Loucy (cell line): Measurements from ENCODE around the gene UBE2J2.

Experiments
- H2AFZ ChIP-seq: fragments of 200-600 bp; sonication (generic); 2 replicates; pipeline ENCODE4 v1.6.0; 2016; ENCODE audit warnings: antibody characterized with exemption, mild to moderate bottlenecking, low read length, moderate library complexity
- H3F3A ChIP-seq: fragments of 200-600 bp; 2 replicates; pipeline ENCODE4 v1.6.0; 2016; ENCODE audit warnings: antibody characterized with exemption, low read depth, mild to moderate bottlenecking
- H3K27me3 ChIP-seq: fragments of 200-600 bp; sonication (generic); 2 replicates; pipeline ENCODE4 v1.6.1; 2014; ENCODE audit warnings: low read length, mild to moderate bottlenecking; ENCODE audit not compliant: insufficient read depth, poor library complexity, severe bottlenecking
- H3K36me3 ChIP-seq: fragments of 200-600 bp; sonication (generic); 2 replicates; pipeline ENCODE4 v1.6.1; 2016; ENCODE audit warnings: low read length; ENCODE audit not compliant: insufficient read depth
- H3K4me1 ChIP-seq: fragments of 200-600 bp; sonication (generic); 2 replicates; pipeline ENCODE4 v1.5.1; 2014; ENCODE audit warnings: low read length, mild to moderate bottlenecking; ENCODE audit not compliant: insufficient read depth, poor library complexity, severe bottlenecking
- H3K4me2 ChIP-seq: fragments of 200-600 bp; sonication (generic); 2 replicates; pipeline ENCODE4 v1.6.0; 2014; ENCODE audit warnings: antibody characterized with exemption, low read length, low read depth, mild to moderate bottlenecking; ENCODE audit not compliant: poor library complexity, severe bottlenecking
- H3K4me3 ChIP-seq: fragments of 200-600 bp; sonication (generic); 2 replicates; pipeline ENCODE4 v1.5.1; 2014; ENCODE audit warnings: low read length, mild to moderate bottlenecking, mixed read lengths; ENCODE audit not compliant: poor library complexity, severe bottlenecking
- H3K79me2 ChIP-seq: fragments of 200-600 bp; sonication (generic); 2 replicates; pipeline ENCODE4 v1.6.1; 2014; ENCODE audit warnings: low read length; ENCODE audit not compliant: insufficient read depth
- H3K9ac ChIP-seq: fragments of 200-600 bp; sonication (generic); 2 replicates; pipeline ENCODE4 v1.6.0; 2014; ENCODE audit warnings: mild to moderate bottlenecking, low read depth, low read length, moderate library complexity; ENCODE audit not compliant: poor library complexity, severe bottlenecking
- H3K9me2 ChIP-seq: fragments of 200-600 bp; sonication (generic); replicated peaks from 2 replicates; pipeline ENCODE4 v1.6.1; 2016; ENCODE audit warnings: low read depth, low read length, mixed read lengths
- H3K9me3 ChIP-seq: fragments of 200-600 bp; sonication (generic); 2 replicates; pipeline ENCODE4 v1.6.1; 2014; ENCODE audit warnings: mild to moderate bottlenecking, antibody characterized with exemption, low read length, low read depth; ENCODE audit not compliant: insufficient read depth
- H4K20me1 ChIP-seq: fragments of 200-600 bp; sonication (generic); 2 replicates; pipeline ENCODE4 v1.6.0; 2014; ENCODE audit warnings: antibody characterized with exemption, low read length, mild to moderate bottlenecking; ENCODE audit not compliant: insufficient read depth, poor library complexity, severe bottlenecking
- EZH2phosphoT487 ChIP-seq: fragments of 200-600 bp; IDR thresholded peaks from 2 replicates; pipeline ENCODE4 v1.6.1; 2018; ENCODE audit warnings: antibody characterized with exemption, mild to moderate bottlenecking, moderate library complexity, borderline replicate concordance
- TF ChIP-seq, protein P1 (sequence below): fragments of 200-600 bp; sonication (generic); conservative IDR thresholded peaks from 2 replicates; pipeline ENCODE4 v1.5.1; 2014; ENCODE audit warnings: mild to moderate bottlenecking, antibody characterized with exemption, low read length

UBE2J2 gene

GRCh38 chr1:1236176-1236763, 37.4 kb downstream of the UBE2J2 start:
- Histone ChIP-seq H3K9ac (no peak overlapping the region), H3K4me1 (peaks cover 11% of the 10 kb centered on the region), H3K36me3 (no peaks in the 10 kb centered on the region), H3K4me3 (no peak overlapping the region), H3K79me2 (peaks cover 35% of the 10 kb centered on the region), H3K27me3 (no peaks in the 10 kb centered on the region), H3K9me3 (no peaks in the 10 kb centered on the region), H4K20me1 (peaks cover 3% of the 10 kb centered on the region), H2AFZ (no peak overlapping the region), H3K9me2 (no peaks in the 10 kb centered on the region), H3K4me2 (no peak overlapping the region), H3F3A (no peaks in the 10 kb centered on the region)
- TF ChIP-seq EZH2phosphoT487, result no peak
- TF ChIP-seq, protein P1, sequence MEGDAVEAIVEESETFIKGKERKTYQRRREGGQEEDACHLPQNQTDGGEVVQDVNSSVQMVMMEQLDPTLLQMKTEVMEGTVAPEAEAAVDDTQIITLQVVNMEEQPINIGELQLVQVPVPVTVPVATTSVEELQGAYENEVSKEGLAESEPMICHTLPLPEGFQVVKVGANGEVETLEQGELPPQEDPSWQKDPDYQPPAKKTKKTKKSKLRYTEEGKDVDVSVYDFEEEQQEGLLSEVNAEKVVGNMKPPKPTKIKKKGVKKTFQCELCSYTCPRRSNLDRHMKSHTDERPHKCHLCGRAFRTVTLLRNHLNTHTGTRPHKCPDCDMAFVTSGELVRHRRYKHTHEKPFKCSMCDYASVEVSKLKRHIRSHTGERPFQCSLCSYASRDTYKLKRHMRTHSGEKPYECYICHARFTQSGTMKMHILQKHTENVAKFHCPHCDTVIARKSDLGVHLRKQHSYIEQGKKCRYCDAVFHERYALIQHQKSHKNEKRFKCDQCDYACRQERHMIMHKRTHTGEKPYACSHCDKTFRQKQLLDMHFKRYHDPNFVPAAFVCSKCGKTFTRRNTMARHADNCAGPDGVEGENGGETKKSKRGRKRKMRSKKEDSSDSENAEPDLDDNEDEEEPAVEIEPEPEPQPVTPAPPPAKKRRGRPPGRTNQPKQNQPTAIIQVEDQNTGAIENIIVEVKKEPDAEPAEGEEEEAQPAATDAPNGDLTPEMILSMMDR, result no peak

DNA sequence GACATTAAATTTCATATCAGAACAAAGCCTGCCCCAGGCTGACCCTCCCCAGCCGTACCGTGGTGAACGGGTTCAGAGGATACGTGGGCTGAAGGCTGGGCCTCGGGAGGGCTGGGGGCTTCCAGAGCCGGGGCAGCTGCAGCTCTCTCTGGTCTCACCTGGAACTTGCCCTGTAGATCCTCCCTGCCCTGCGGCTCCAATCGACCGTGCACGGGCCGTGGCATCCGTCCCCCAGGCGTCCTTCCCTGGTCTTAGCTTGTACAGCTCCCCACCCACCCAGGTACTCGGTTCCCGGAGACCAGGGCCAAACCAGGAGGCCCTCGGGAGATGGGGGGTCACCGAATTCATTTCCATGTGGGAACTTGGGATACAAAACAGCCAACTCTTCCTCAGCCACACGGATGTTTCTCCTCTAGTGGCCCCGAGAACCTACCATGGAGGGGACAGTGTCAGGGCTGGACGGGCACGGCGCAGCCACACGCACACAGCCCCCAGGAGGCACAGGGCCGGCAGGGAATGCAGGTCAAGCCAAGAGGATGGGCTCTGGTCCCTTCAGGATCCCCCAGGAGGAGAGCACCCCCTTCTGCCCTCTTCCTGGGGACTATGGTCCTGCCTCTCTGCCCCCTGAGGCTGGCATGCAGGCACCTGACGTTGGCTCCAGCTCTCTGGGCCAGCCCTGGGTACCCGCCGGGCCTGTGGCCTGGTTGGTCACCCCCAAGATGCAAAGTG, 38.5 kb downstream of the UBE2J2 start:
- Histone ChIP-seq H4K20me1 (peaks cover 3% of the 10 kb centered on the region), H3K4me3 (no peak overlapping the region), H3K9me2 (no peaks in the 10 kb centered on the region), H3K4me2 (peak overlapping the region; percentile 87), H2AFZ (no peak overlapping the region), H3F3A (no peaks in the 10 kb centered on the region), H3K9ac (no peak overlapping the region), H3K4me1 (peaks cover 12% of the 10 kb centered on the region), H3K27me3 (no peaks in the 10 kb centered on the region), H3K9me3 (no peaks in the 10 kb centered on the region), H3K79me2 (peaks cover 46% of the 10 kb centered on the region), H3K36me3 (no peaks in the 10 kb centered on the region)
- TF ChIP-seq, protein P1, result no peak
- TF ChIP-seq EZH2phosphoT487, result no peak

DNA sequence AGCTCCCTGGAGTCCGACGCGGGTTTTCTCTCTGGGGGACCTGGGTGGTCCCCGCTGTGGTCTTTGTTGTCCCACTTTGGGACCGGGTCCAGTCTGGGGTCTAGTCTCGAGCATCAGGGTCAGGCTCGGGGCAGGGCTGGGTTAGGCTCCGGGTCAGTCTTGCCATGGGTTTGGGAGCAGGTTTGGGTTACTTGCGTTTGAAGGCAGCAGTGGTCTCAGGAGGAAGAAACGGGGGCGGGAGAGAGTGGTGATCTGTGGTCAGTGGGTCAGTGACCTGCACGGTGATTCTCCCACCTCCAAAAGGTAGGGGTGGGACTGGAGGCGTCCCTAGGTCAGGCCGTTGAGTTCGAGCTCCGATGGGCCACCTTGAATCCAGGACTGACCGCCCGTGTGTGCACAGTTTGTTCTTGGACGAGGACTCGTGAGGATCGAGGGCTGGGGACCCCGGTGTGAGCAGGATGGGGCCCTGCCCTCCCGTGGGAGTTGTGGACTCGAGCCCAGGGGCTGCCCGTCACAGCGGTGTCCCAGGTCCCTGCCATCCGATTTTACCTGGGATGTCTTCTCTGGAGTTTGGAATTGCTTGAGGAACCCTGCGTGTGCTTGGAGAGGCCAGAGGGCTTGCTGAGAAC, 39.4 kb downstream of the UBE2J2 start:
- no peaks in the 10 kb centered on the region for H3K36me3 ChIP-seq
- no peaks in the 10 kb centered on the region for H3K27me3 ChIP-seq
- H3K79me2 ChIP-seq, result peaks cover 55% of the 10 kb centered on the region
- H3K9ac ChIP-seq, result peak overlapping the region; percentile 66
- TF ChIP-seq, protein P1, result no peak
- no peak for TF ChIP-seq EZH2phosphoT487
- peaks cover 5% of the 10 kb centered on the region for H4K20me1 ChIP-seq
- H3K4me2 ChIP-seq, result peak overlapping the region; percentile 87
- no peak overlapping the region for H2AFZ ChIP-seq
- no peaks in the 10 kb centered on the region for H3F3A ChIP-seq
- no peaks in the 10 kb centered on the region for H3K9me3 ChIP-seq
- H3K4me3 ChIP-seq, result peak overlapping the region; percentile 72
- no peaks in the 10 kb centered on the region for H3K9me2 ChIP-seq
- peaks cover 18% of the 10 kb centered on the region for H3K4me1 ChIP-seq
